GM18868 (cell line): ENCODE measurements around the gene CKMT2.
"Not testable (repeated sequence)": the region's sequence is repeated elsewhere in the genome, so short reads cannot be mapped to it uniquely, and the experiment has no call there.

Source experiments
- ATAC-seq: cut with Tn5 transposase; IDR thresholded peaks from one replicate; pipeline ENCODE4 v1.9.1; 2021; ENCODE audit warnings: mild to moderate bottlenecking, moderate library complexity; ENCODE audit not compliant: unreplicated experiment

The CKMT2 gene

DNA sequence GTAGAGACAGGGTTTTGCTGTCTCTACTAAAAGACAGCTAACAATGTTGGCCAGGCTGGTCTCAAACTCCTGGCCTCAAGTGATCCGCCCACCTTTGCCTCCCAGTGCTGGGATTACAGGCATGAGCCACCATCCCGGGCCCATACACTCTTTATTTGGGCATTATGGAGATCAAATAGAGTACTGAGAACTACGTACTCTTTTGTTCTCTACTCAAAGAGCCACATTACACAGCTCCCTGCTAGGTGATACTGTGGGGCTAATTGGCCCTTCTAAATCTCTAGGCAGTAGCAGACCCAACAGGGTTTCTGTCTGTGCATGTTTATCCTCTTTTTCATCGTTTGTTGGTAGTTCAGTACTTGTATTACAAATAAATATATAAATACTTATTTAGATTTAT lies 16.1 kb downstream of the CKMT2 start:
- no peak for ATAC-seq

DNA sequence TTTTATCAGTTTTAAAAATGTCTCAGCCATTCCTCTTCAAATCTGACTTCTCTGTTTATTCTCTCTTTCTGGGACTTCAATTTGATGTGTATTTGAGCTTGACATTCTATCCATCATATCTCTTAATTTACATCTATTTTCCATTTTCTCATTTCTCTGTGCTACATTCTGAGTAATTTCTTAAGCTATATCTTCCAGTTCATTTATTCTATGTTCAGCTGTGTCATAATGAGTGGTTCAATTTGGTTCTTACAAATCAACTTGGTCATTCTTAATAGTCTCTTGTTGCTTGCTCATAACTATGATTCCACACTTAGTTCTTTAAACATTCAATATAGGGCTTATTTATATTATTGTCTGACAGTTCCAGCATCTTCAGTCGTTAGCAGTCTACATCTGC lies 16.9 kb downstream of the CKMT2 start:
- ATAC-seq = no peak

DNA sequence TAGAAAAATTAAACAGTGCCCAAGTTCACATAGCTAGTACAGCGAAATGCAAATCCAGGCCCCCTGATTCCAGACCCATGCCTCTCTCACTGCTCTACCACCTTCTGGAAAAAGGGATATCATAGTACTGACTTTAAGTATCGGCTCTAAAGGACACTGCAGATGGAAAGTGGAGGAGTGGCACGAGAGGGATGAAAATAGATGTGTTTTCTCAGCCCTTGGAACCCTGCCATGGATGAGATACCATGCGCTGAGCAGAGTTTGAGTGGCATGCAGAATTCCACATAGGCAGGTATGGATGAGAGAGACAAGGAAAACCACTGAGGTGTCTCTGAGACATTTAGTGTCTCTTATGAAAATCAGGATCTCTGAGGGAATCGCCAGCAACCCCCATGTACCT lies 18.8 kb downstream of the CKMT2 start:
- no peak for ATAC-seq

DNA sequence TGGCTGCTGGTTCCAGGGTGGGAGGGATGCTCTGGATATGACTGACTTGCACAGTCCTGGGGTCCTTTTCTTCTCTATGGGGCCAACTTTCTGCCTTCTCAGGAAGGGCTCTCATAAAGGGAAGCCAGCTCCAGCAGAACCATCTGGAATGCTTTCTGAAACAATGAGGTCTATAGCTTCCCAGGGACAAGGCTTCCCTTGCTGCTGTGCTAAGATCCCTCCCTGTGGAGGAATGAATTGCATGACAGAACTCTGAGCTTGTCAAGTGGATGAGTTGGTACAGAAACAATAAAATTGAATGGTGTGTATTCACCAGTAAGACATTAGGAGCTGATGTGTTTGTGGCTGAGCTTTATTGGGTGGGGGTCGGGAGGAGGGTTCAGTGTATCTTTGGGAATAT lies 19.8 kb downstream of the CKMT2 start:
- no peak for ATAC-seq

DNA sequence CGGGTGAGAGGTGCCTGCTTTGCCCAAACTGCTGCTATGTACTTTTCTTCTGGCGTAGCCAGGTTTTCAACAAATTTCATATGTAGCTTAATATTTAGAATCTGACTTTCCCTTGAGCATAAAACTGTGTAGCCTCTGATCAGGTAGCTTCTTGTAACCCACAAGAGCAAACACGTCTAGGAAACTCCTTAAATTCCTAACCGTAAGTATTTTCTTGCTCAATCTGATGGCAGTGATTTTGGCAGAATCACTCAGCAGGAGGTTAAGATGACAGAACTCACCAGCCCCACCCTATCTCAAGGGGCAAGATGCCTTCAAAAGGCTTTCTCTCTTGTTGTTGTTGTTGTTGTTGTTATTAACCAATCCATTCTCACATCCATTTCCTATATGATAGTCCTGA lies 20.8 kb downstream of the CKMT2 start:
- no peak for ATAC-seq

DNA sequence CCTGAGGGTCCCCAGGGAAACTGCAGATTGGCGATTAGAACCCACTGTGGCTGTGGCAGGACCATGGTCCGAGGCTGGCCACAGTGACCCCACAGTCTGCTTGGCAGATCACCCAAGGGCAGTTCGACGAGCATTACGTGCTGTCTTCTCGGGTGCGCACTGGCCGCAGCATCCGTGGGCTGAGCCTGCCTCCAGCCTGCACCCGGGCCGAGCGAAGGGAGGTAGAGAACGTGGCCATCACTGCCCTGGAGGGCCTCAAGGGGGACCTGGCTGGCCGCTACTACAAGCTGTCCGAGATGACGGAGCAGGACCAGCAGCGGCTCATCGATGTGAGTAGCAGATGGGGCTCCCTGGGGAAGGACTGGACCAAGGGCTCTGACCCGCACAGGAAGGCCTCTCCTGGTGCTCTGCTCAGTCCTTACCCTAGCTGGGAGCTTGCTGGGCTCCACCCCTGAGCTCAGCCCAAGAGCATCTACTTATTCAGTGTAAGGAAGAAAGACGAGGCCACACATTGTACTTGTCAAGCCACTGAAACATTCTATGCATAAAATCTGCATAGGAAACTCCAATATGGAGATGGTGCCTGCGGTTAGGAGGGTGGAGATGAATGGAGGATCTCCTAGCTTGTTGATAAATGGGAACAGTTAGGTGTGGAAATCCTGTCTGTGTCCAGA lies 21.9 kb downstream of the CKMT2 start:
- ATAC-seq = no peak

DNA sequence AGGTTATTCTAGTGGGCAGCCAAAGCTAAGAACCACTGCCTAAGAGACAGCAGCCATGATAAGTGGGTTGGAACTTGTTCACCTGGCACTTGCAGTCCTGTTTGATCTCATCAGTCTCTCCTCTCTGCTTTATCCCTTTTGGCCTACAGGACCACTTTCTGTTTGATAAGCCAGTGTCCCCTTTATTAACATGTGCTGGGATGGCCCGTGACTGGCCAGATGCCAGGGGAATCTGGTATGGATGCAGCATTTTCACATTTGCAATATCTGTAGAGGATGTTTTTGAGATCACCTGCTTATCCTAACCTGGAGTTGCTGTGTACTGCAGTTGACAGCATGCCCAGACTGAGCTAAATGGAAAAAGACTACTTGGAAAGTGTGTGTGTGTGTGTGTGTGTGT lies 23.6 kb downstream of the CKMT2 start:
- no peak for ATAC-seq

DNA sequence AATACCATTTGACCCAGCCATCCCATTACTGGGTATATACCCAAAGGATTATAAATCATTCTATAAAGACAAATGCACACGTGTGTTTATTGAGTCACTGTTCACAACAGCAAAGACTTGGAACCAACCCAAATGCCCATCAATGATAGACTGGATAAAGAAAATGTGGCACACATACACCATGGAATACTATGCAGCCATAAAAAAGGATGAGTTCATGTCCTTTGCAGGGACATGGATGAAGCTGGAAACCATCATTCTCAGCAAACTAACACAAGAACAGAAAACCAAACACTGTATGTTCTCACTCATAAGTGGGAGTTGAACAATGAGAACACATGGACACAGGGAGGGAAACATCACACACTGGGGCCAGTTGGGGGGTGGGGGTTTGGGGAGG lies 29.7 kb downstream of the CKMT2 start:
- not testable (repeated sequence) for ATAC-seq

DNA sequence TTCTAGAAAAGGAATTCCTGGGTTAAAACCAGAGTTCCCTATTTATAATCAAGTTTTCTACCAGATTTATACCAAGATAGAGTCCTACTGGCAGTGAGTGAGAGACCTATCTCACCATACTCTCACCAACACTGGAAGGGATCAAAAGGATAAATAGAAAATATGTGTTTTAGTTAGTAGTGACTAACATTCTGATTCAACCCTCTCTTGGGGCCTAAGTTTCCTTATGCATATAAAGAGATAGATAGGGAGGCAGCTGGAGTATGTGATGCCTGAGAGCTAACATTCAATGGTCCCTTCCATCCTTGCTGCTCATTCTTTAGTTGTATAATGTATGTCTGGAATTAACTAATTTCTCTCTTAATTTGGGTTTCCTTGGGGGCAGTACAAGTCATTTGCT lies 32.0 kb downstream of the CKMT2 start:
- ATAC-seq = no peak

DNA sequence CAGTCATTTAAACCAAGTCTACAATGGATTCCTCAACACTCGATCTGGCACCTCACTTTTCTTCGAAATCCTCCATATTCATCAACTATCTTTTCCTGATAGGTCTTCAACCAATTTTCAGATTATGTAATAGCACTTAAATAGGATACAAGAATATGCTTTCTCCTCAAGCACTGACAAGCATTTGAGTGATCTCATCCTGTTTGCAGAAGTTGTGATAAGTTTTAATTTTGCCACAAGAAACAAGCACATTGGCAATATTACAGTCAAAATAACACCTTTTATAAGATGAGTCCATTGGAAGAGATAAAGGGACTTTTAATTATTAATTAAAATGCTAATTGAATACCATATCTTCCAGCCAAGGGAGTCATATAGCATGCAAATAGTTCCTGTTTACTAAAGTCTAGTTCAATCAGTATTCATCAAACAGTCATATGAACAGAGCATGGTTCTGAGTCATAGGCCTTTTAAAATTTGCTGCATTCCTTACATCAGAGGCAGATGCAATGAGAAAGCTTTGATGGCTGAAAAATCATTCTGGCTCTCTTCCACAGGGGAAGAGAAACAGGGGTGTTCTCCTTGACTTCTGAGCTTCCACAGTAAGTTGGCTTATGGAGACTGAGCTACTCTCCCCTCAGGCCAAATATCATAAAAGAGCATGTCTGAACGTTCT lies 35.5 kb downstream of the CKMT2 start:
- ATAC-seq = no peak

DNA sequence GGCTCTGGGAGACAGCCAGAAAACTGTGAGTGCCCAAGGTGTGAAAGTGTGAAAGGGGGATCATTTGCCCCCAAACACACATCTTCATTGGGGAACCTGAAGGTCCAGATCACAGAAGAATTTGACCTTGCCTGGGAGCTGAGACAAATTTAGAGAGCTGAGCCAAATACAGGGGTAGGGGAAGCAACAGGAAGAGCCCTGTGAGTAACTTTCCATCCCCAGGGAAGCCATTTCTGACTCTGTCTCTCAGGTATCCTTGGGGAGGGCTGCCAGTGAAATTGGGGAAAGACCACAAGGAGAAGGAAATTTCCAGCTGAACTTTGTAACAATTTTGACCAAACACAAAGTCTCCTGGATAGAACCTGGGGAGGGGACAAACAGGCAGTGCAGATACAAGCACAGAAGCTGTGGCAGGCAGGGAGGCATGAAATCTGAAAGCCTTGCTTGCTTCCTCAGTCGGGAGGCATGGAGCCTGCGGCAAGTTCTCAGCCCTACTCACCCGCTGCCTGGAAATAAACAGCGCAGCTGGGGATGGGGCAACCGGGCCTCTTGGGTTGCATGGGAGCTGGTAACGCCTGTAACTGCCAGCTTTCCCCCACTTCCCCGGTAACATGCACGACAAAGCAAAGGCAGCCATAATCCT lies 36.8 kb downstream of the CKMT2 start:
- no peak for ATAC-seq

DNA sequence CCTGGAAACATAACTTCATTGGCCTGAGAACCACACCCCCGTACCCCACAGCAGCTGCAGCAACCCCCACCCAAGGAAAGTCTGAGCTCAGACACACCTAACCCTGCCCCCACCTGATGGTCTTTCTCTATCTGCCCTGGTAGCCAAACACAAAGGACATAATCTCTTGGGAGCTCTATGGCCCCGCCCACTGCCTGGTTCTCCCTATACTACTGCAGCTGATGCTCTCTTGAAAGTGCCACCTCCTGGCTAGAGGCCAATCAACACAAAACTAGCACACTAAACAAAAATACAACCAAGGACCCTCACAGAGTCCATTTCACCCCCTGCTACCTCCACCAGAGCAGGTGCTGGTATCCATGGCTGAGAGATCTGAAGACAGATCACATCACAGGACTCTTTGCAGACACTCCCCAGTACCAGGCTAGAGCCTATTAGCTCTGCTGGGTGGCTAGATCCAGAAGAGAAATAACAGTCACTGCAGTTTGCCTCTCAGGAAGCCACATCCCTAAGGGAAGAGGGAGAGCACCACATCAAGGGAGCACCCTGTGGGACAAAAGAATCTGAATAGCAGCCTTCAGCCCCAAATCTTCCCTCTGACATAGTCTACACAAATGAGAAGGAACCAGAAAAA lies 37.4 kb downstream of the CKMT2 start:
- not testable (repeated sequence) for ATAC-seq

DNA sequence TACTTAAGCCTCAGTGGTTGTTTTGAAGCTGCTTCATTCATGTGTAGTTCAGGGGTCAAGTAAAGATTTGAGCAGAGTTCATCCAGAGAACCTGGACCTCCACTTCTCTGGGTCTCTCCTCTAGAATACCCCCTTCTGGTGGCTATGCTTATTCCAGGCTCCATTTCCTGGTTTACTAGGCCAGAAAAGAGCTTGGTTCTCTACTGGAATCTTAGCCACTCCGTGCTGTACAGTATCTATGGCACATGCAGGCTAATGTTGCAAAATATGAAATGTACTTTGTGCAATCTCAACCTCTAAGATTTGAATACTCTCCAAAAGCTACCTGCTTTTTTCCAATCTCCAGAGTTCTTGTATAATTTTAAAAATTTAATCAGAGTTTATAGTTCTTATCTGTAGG lies 50.9 kb downstream of the CKMT2 start:
- no peak for ATAC-seq

DNA sequence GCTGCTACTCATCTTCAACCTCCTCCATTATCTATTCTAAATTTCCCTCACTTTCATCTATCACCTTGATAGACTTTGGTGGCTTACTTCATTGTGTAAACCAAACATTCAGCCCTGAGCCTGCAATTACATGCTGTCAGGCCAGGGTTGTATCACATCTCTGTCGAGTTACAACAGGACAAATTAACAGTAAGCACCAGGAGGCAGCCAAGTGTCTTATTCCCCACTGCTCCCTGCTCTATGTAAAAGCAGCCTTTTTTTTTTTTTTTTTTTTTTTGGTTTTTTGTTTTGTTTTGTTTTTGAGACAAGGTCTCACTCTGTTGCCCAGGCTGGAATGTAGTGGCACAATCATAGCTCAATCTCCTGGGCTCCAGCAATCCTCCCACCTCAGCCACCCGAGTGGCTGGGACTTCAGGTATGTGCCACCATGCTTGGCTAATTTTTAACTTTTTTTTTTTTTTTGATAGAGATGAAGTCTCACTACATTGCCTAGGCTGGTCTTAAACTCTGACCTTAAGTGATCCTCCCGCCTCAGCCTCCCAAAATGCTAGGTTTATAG lies 53.0 kb downstream of the CKMT2 start:
- ATAC-seq = no peak

DNA sequence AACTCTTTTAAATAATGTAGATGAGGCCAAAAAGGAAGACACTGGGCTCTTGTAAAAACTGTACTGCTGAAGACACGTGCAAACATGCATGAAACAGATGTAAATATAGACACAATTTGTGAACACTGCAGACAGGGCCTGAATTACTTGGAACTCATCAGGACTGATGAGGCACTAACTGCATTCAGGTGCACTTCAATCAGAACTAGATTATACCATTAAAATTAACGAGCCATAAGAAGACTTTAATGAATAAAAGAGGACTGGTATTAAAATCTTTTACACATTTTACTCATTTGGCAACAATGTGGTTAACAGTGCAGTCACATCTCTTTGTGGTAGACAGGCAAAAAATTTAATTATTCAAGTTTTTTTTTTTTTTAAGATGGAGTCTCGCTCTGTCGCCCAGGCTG lies 54.9 kb downstream of the CKMT2 start:
- peak; percentile 46 for ATAC-seq

DNA sequence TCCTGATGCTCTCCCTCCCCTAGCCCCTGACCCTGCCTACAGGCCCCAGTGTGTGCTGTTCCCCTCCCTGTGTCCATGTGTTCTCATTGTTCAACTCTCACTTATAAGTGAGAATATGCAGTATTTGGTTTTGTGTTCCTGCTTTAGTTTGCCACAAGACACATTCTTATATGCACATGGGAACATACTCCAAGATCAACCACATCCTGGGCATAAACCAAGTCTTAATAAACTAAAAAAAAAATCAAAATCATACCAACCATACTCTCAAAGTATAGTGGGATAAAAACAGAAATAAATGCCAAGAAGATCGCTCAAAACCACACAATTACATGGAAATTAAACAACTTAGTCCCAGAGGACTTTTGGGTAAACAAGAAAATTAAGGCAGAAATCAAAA lies 57.0 kb downstream of the CKMT2 start:
- ATAC-seq = no peak

DNA sequence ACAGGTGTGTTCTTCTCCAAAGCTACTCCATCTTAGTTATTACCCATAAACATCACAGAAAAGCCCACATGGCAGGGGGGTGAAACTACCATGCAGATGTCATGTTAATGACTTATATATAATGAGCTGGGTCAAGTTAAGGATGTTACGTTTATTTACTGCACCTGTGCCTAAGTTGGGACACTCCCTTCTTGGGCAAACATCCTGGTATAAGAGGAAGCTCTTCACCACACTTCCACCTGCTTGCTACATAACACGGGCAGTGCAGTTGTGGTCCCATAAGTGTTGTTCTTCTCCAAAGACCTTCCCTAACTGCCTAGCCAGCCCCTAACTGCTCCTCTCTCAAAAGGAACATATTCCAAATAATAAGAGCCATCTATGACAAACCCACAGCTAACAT lies 59.0 kb downstream of the CKMT2 start:
- ATAC-seq = no peak

DNA sequence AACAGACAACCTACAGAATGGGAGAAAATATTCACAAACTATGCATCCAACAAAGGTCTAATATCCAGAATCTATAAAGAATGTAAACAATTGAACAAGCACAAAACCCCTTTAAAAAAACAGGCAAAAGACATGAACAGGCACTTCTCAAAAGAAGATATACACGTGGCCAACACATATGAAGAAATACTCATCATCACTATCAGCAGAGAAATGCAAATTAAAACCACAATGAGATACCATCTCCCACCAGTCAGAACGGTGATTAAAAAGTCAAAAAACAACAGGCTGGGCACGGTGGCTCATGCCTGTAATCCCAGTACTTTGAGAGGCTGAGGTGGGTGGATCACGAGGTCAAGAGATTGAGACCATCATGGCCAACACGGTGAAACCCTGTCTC lies 60.9 kb downstream of the CKMT2 start:
- ATAC-seq = not testable (repeated sequence)

DNA sequence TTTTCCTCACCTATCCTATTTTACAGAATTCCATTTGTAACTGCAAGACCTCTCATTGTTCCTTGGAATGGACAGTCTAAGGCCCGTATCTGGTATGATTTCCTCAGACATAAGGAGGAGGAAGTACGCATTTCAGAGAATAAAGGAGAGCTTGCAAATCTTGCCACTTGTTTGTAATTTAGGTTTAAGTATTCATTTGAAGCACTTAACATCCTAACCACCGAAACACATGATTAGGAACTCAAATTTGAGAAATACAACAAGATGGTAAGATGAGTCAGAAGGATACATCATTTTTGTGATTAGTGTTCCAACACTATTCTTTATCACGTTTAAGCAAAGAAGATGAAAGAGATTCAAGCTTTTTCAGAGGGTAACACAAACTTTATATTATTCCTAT lies 64.4 kb downstream of the CKMT2 start:
- no peak for ATAC-seq

DNA sequence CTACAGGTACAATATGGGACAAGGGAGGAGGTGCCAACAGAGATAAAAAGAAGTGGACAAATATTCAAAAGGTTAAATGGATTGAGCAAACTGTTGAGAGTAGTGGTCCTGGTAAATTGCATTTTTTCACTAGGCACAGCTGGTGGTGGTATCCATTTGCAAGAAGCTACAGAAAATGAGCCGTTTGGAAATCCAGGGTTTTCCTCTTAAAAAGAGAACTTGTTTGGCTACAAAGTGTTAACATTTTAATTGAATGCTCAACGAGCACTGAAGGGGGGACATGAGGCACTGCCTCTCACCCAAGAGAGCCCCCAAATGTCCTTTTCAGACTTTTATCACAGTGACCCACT lies 67.8 kb downstream of the CKMT2 start:
- ATAC-seq = no peak

DNA sequence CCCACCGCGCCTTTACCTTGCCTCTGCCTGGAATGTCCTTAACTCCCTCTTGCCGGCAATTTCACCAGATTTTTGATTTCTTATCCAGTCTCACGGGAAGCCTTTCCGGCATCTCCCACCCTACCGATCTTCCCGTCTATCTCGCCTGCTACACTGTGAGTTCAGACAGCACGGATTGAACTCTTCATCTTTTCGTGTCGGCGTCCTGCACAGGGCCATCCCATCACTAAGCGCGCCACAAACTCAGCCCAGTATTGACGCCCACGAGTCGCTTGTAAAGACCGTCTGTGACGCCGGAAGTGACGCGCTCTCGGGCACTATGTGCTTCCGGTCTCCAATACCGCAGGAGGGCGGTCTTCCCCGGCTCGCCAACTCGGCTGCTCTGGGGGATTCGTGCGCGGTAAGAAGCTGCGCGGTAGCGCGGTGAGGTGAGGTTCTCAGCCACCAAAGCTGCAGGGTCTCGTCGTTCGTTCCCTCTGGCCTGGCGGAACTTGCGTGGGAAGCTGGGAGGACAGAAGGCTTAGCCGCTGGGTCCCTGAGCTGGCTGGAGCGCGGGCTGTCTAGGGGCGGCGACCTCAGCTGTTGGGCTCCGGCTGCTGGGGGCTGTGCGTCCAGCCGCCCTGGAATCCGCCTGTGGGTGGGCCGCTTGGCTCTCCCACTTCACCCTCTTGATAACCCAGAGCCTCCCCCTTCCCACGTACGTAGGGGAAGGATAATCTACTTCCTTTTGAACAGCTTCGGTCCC lies 68.3 kb downstream of the CKMT2 start, which contains the start of gene ZCCHC9:
Gene ZCCHC9, plus strand, starts transcription at position 317 of the 745 bp plus-strand sequence. CDS start 3,171 bp downstream, outside the sequence.
- peak; percentile 95 for ATAC-seq
